Neural cell (in vitro differentiated cells): ENCODE results near the gene ZNF608. TPM values are rescaled to one million over a fixed set of nuclear protein-coding genes. Genes with fewer than 3 reads are reported as not detected.

Experiments
- H2AFZ ChIP-seq: fragments of 200-600, 300-800 bp; sonication (generic), shearing (Covaris generic); 2 replicates; pipeline ENCODE4 v1.6.0; 2014; ENCODE audit warnings: low read depth, mild to moderate bottlenecking, antibody characterized with exemption, low read length, moderate library complexity
- H3F3A ChIP-seq: fragments of 200-600 bp; shearing (Covaris generic); 2 replicates; pipeline ENCODE4 v1.6.1; 2016; ENCODE audit warnings: mild to moderate bottlenecking, moderate library complexity, mixed read lengths, antibody characterized with exemption, low read length; ENCODE audit not compliant: insufficient read depth, poor library complexity, severe bottlenecking
- H3K27ac ChIP-seq: fragments of 200-600, 300-800 bp; sonication (generic), shearing (Covaris generic); 2 replicates; pipeline ENCODE4 v1.5.1; 2014; ENCODE audit warnings: mild to moderate bottlenecking, low read length, moderate library complexity
- H3K27me3 ChIP-seq: fragments of 300-800, 200-600 bp; sonication (generic), shearing (Covaris generic); 2 replicates; pipeline ENCODE4 v1.6.0; 2014; ENCODE audit warnings: mild to moderate bottlenecking, low read depth, low read length, moderate library complexity; ENCODE audit not compliant: insufficient read depth
- H3K36me3 ChIP-seq: fragments of 300-800, 200-600 bp; sonication (generic), shearing (Covaris generic); 2 replicates; pipeline ENCODE4 v1.5.1; 2014; ENCODE audit warnings: mild to moderate bottlenecking, antibody characterized with exemption, low read length, moderate library complexity; ENCODE audit not compliant: insufficient read depth
- H3K4me2 ChIP-seq: fragments of 300-800, 200-600 bp; sonication (generic), shearing (Covaris generic); 2 replicates; pipeline ENCODE4 v1.6.0; 2014; ENCODE audit warnings: mild to moderate bottlenecking, low read length
- H3K4me3 ChIP-seq: fragments of 300-800, 200-600 bp; sonication (generic), shearing (Covaris generic); 2 replicates; pipeline ENCODE4 v1.5.1; 2014; ENCODE audit warnings: mild to moderate bottlenecking, low read length, moderate library complexity
- H3K79me2 ChIP-seq: fragments of 200-600 bp; shearing (Covaris generic); replicated peaks from 2 replicates; pipeline ENCODE4 v1.6.0; 2014; ENCODE audit warnings: mild to moderate bottlenecking, low read length, moderate library complexity; ENCODE audit not compliant: insufficient read depth
- H3K9ac ChIP-seq: fragments of 300-800, 200-600 bp; sonication (generic), shearing (Covaris generic); 2 replicates; pipeline ENCODE4 v1.6.1; 2016; ENCODE audit warnings: mild to moderate bottlenecking, low read length, mixed read lengths
- H3K9me2 ChIP-seq: fragments of 200-600 bp; shearing (Covaris generic); 2 replicates; pipeline ENCODE4 v1.6.1; 2016; ENCODE audit warnings: mild to moderate bottlenecking, low read length, mixed read lengths; ENCODE audit not compliant: insufficient read depth
- H3K9me3 ChIP-seq: fragments of 200-600, 300-800 bp; sonication (generic), shearing (Covaris generic); 2 replicates; pipeline ENCODE4 v1.6.1; 2016; ENCODE audit warnings: mild to moderate bottlenecking, mixed run types, low read length, moderate library complexity, mixed read lengths
- H4K20me1 ChIP-seq: fragments of 200-600 bp; shearing (Covaris generic); 2 replicates; pipeline ENCODE4 v1.6.1; 2016; ENCODE audit warnings: mild to moderate bottlenecking, mixed run types; ENCODE audit not compliant: insufficient read depth
- EP300 ChIP-seq: fragments of 450-650 bp; conservative IDR thresholded peaks from 2 replicates; pipeline ENCODE4 v1.6.1; 2014; ENCODE audit warnings: antibody characterized with exemption, mild to moderate bottlenecking, moderate library complexity; ENCODE audit not compliant: poor library complexity, severe bottlenecking
- EZH2 ChIP-seq: fragments of 200-600, 300-800 bp; shearing (Covaris generic), sonication (generic); IDR thresholded peaks from 2 replicates; pipeline ENCODE4 v1.6.1; 2014; ENCODE audit warnings: antibody characterized with exemption, low read length, borderline replicate concordance, mild to moderate bottlenecking; ENCODE audit not compliant: insufficient read depth, poor library complexity, severe bottlenecking
- MXI1 ChIP-seq: fragments of 450-650 bp; conservative IDR thresholded peaks from 2 replicates; pipeline ENCODE4 v1.6.1; 2014; ENCODE audit warnings: antibody characterized with exemption, mild to moderate bottlenecking; ENCODE audit not compliant: poor library complexity, severe bottlenecking
- POLR2AphosphoS5 ChIP-seq: IDR thresholded peaks from 2 replicates; pipeline ENCODE4 v1.6.1; 2012
- RAD21 ChIP-seq: fragments of 450-650 bp; conservative IDR thresholded peaks from 2 replicates; pipeline ENCODE4 v1.6.1; 2014; ENCODE audit warnings: antibody characterized with exemption, mild to moderate bottlenecking, moderate library complexity
- SMC3 ChIP-seq: fragments of 450-650 bp; conservative IDR thresholded peaks from 2 replicates; pipeline ENCODE4 v1.6.1; 2014; ENCODE audit warnings: antibody characterized with exemption, mild to moderate bottlenecking, moderate library complexity; ENCODE audit not compliant: poor library complexity
- TAF1 ChIP-seq: IDR thresholded peaks from 2 replicates; pipeline ENCODE4 v1.6.1; 2012; ENCODE audit warnings: low read depth
- polyA plus RNA-seq: library from polyadenylated mRNA; depleted of rRNA; stranded (reverse); fragments of >200 nt; gene quantifications from 2 replicates; pipeline ENCODE4 v1.2.3, GENCODE V29; 2014
- TF ChIP-seq, protein P1 (sequence below): IDR thresholded peaks from 2 replicates; pipeline ENCODE4 v1.6.1; 2012; ENCODE audit warnings: borderline replicate concordance
- TF ChIP-seq, protein P2 (sequence below): fragments of 450-650 bp; IDR thresholded peaks from 2 replicates; pipeline ENCODE4 v1.5.1; 2014; ENCODE audit warnings: antibody characterized with exemption, mild to moderate bottlenecking, moderate library complexity; ENCODE audit not compliant: poor library complexity, severe bottlenecking

The ZNF608 gene
- polyA plus RNA-seq, 1 donor from 2014 or later, result 32.4 TPM

- Histone ChIP-seq H3K36me3 (no peaks in the 10 kb centered on the region), H3K79me2 (peaks cover 97% of the 10 kb centered on the region), H2AFZ (no peak overlapping the region), H3K9ac (no peak overlapping the region), H3K4me2 (no peak overlapping the region), H3K9me2 (no peaks in the 10 kb centered on the region), H4K20me1 (no peaks in the 10 kb centered on the region), H3F3A (no peaks in the 10 kb centered on the region), H3K27ac (no peak overlapping the region), H3K4me3 (no peak overlapping the region), H3K9me3 (no peaks in the 10 kb centered on the region), H3K27me3 (no peaks in the 10 kb centered on the region)
- TF ChIP-seq, protein P1, sequence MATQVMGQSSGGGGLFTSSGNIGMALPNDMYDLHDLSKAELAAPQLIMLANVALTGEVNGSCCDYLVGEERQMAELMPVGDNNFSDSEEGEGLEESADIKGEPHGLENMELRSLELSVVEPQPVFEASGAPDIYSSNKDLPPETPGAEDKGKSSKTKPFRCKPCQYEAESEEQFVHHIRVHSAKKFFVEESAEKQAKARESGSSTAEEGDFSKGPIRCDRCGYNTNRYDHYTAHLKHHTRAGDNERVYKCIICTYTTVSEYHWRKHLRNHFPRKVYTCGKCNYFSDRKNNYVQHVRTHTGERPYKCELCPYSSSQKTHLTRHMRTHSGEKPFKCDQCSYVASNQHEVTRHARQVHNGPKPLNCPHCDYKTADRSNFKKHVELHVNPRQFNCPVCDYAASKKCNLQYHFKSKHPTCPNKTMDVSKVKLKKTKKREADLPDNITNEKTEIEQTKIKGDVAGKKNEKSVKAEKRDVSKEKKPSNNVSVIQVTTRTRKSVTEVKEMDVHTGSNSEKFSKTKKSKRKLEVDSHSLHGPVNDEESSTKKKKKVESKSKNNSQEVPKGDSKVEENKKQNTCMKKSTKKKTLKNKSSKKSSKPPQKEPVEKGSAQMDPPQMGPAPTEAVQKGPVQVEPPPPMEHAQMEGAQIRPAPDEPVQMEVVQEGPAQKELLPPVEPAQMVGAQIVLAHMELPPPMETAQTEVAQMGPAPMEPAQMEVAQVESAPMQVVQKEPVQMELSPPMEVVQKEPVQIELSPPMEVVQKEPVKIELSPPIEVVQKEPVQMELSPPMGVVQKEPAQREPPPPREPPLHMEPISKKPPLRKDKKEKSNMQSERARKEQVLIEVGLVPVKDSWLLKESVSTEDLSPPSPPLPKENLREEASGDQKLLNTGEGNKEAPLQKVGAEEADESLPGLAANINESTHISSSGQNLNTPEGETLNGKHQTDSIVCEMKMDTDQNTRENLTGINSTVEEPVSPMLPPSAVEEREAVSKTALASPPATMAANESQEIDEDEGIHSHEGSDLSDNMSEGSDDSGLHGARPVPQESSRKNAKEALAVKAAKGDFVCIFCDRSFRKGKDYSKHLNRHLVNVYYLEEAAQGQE, result no peak
- TF ChIP-seq, protein P2, sequence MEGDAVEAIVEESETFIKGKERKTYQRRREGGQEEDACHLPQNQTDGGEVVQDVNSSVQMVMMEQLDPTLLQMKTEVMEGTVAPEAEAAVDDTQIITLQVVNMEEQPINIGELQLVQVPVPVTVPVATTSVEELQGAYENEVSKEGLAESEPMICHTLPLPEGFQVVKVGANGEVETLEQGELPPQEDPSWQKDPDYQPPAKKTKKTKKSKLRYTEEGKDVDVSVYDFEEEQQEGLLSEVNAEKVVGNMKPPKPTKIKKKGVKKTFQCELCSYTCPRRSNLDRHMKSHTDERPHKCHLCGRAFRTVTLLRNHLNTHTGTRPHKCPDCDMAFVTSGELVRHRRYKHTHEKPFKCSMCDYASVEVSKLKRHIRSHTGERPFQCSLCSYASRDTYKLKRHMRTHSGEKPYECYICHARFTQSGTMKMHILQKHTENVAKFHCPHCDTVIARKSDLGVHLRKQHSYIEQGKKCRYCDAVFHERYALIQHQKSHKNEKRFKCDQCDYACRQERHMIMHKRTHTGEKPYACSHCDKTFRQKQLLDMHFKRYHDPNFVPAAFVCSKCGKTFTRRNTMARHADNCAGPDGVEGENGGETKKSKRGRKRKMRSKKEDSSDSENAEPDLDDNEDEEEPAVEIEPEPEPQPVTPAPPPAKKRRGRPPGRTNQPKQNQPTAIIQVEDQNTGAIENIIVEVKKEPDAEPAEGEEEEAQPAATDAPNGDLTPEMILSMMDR, result no peak
- TF ChIP-seq MXI1, result no peak
- TF ChIP-seq POLR2AphosphoS5, result no peak
- no peak for TF ChIP-seq EP300
- no peak for TF ChIP-seq EZH2
- TF ChIP-seq TAF1, result no peak
- TF ChIP-seq SMC3, result no peak
- TF ChIP-seq RAD21, result no peak
Observed at GRCh38 chr5:124728331-124728967, 18.0 kb downstream of the ZNF608 start.

DNA sequence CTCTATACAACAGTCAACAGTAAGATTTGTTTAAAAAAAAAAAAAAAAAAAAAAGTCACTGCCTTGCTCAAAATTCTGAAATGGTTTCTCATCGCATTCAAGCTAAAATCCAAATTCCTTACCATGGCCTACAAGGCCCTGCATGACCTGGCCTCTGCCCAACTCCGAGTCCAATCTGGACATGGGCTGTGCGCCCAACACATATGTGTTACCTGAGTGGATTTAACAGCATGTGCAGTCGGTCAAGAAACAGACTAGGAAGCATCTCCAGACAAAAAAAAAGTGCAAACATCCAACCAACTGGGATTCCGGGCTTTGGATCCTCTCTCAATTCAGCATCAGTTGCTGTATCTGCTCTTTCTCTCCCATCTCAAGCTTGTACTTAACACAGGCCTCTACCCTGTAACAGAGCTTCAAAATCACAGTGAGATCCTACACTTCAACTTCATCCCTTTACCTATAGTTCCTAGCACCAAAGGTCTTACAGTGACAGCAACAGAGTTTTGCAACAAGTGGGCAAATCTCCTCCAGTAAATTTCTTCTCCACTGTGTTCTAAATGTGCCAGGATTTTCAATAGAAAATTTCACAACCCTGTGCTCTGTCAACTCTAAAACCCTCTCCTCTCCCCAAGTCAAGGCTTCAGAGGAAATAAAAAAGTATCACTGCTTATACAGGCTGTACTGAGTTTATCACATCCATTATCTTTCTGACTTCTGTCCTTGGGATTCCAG, 19.6 kb downstream of the ZNF608 start:
- Histone ChIP-seq H3K9ac (no peak overlapping the region), H3K27me3 (no peaks in the 10 kb centered on the region), H4K20me1 (no peaks in the 10 kb centered on the region), H3K4me3 (no peak overlapping the region), H2AFZ (no peak overlapping the region), H3K36me3 (no peaks in the 10 kb centered on the region), H3K79me2 (peaks cover 97% of the 10 kb centered on the region), H3K4me2 (no peak overlapping the region), H3K9me2 (no peaks in the 10 kb centered on the region), H3K27ac (no peak overlapping the region), H3F3A (no peaks in the 10 kb centered on the region), H3K9me3 (no peaks in the 10 kb centered on the region)
- TF ChIP-seq, protein P2, result no peak
- TF ChIP-seq MXI1 (no peak), EZH2 (no peak)
